ENCODE data around the gene UPB1.

DNA sequence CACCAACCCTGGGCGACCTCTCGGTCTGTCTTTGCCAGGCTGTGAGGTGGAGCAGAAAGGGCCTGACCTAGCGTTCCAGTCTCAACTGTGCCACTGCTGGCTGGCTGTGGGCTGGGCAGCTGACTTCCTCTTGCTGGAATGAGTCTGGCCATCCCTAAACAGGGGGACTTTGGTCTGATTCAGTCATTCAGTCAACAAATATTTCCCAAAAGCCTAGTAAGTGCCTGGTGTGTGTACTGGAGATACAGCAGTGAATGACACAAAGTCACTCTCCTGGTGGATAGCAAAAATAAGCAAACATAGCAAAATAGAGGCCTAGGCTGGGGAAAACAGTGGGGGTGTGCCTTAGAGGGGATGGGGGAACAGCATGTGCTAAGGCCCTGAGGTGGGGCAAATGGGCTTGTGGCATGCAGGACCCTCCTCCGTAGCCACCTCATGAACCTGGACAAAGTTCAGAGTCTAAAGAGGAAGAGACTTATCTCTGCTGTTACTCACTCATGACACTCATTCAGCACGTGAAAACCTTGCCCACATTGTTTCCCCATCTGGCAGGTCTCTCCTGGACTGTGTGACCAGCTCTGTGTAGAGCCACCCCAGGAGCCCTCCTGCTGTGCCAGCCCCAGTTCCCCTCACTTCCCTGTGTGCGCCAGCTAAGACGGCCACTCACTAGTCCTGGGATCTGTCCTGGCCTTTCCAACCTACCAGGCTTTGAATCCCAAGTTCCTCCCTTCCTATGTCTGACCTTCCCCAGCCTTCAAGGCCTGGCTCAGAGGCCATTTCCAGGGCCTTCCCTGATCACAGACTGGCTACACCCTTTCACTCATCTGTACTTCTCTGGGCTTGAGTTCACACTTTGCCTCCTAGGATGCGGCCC lies 55.1 kb downstream of the UPB1 start:
- TF ChIP-seq, protein P1, sequence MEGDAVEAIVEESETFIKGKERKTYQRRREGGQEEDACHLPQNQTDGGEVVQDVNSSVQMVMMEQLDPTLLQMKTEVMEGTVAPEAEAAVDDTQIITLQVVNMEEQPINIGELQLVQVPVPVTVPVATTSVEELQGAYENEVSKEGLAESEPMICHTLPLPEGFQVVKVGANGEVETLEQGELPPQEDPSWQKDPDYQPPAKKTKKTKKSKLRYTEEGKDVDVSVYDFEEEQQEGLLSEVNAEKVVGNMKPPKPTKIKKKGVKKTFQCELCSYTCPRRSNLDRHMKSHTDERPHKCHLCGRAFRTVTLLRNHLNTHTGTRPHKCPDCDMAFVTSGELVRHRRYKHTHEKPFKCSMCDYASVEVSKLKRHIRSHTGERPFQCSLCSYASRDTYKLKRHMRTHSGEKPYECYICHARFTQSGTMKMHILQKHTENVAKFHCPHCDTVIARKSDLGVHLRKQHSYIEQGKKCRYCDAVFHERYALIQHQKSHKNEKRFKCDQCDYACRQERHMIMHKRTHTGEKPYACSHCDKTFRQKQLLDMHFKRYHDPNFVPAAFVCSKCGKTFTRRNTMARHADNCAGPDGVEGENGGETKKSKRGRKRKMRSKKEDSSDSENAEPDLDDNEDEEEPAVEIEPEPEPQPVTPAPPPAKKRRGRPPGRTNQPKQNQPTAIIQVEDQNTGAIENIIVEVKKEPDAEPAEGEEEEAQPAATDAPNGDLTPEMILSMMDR (conservative IDR thresholded peaks at IDR 0.05; ENCODE audit: low read depth, low read length): no peak
- no peak for TF ChIP-seq EZH2 (IDR thresholded peaks at IDR 0.05; ENCODE audit: borderline replicate concordance, low read depth, low read length, poor library complexity, severe bottlenecking)

Data from A673 (cell line).